HepG2 (cell line): ENCODE results near the gene CSTF1. TPM values are rescaled to one million over a fixed set of nuclear protein-coding genes. Genes with fewer than 3 reads are reported as not detected.
A peak's percentile ranks its signal among the peaks of the same experiment; 100 is the strongest.

Source experiments
- BCL3 ChIP-seq: sonication (generic); formaldehyde crosslinking; IDR thresholded peaks from 2 replicates; pipeline ENCODE4 v1.5.1; 2020; ENCODE audit warnings: mild to moderate bottlenecking, missing genetic modification reagents, moderate library complexity
- CCAR2 ChIP-seq: fragments of 200-400 bp; formaldehyde crosslinking; optimal IDR thresholded peaks from 2 replicates; pipeline ENCODE3; 2018; ENCODE audit warnings: low read depth, mild to moderate bottlenecking, low read length, moderate library complexity
- DBP ChIP-seq: sonication (generic); formaldehyde crosslinking; IDR thresholded peaks from 2 replicates; pipeline ENCODE4 v1.4.0; 2020; ENCODE audit warnings: missing genetic modification reagents; ENCODE audit errors: not compliant biosample characterization
- FOXK2 ChIP-seq: fragments of 450-650 bp; IDR thresholded peaks from 2 replicates; pipeline ENCODE4 v1.6.1; 2016
- HOXA9 ChIP-seq: sonication (generic); formaldehyde crosslinking; IDR thresholded peaks from 2 replicates; pipeline ENCODE4 v1.8.1; 2022; ENCODE audit warnings: missing genetic modification reagents, mild to moderate bottlenecking, moderate library complexity, borderline replicate concordance
- KLF13 ChIP-seq: sonication (generic); formaldehyde crosslinking; IDR thresholded peaks from 2 replicates; pipeline ENCODE4 v1.4.0; 2020; ENCODE audit warnings: mild to moderate bottlenecking, missing genetic modification reagents
- SP140L ChIP-seq: sonication (generic); formaldehyde crosslinking; IDR thresholded peaks from 2 replicates; pipeline ENCODE4 v1.4.0; 2020; ENCODE audit warnings: missing genetic modification reagents, borderline replicate concordance
- STAG1 ChIP-seq: sonication (generic); formaldehyde crosslinking; IDR thresholded peaks from 2 replicates; pipeline ENCODE4 v1.4.0; 2020; ENCODE audit warnings: missing genetic modification reagents
- ZNF17 ChIP-seq: sonication (generic); formaldehyde crosslinking; IDR thresholded peaks from 2 replicates; pipeline ENCODE4 v1.5.0; 2020; ENCODE audit warnings: mild to moderate bottlenecking, missing genetic modification reagents
- ZNF343 ChIP-seq: sonication (generic); formaldehyde crosslinking; IDR thresholded peaks from 2 replicates; pipeline ENCODE4 v1.4.0; 2020; ENCODE audit warnings: mild to moderate bottlenecking, missing genetic modification reagents
- ZNF552 ChIP-seq: sonication (generic); formaldehyde crosslinking; IDR thresholded peaks from 2 replicates; pipeline ENCODE4 v1.9.0; 2022; ENCODE audit warnings: missing genetic modification reagents, mild to moderate bottlenecking, borderline replicate concordance
- ZSCAN25 ChIP-seq: sonication (generic); formaldehyde crosslinking; IDR thresholded peaks from 2 replicates; pipeline ENCODE4 v1.8.0; 2022; ENCODE audit warnings: mild to moderate bottlenecking, missing genetic modification reagents
- polyA plus RNA-seq, 8 experiments: library from polyadenylated mRNA; depleted of rRNA in 3 of 8; stranded (reverse) in 7 of 8; unstranded in 1 of 8; fragments of >200 nt; fragmentation: Illumina TruSeq in 4 of 8; extraction: Trizol in 4 of 8; gene quantifications; 2 replicates each; pipeline versions ENCODE4 v1.2.1 to v1.2.3, GENCODE V29; 2011 to 2016; ENCODE audit warnings: low read depth in 4 of 8, missing spikeins in 1 of 8, mixed read lengths in 1 of 8; ENCODE audit not compliant: insufficient read depth in 1 of 8
- total RNA-seq, 5 experiments: library from RNA; depleted of rRNA; stranded (reverse); fragments of >200 nt; fragmentation: Illumina TruSeq; extraction: Trizol; gene quantifications; 2 replicates each; pipeline ENCODE4 v1.2.3, GENCODE V29; 2016; ENCODE audit warnings: low read depth in 1 of 5
- TF ChIP-seq, protein P1 (sequence below): sonication (generic); formaldehyde crosslinking; IDR thresholded peaks from 2 replicates; pipeline ENCODE4 v1.9.0; 2021; ENCODE audit warnings: mild to moderate bottlenecking, missing genetic modification reagents
- TF ChIP-seq, protein P2 (sequence below): sonication (generic); formaldehyde crosslinking; IDR thresholded peaks from 2 replicates; pipeline ENCODE4 v1.4.0; 2020; ENCODE audit warnings: missing genetic modification reagents
- TF ChIP-seq, protein P3 (sequence below): sonication (generic); formaldehyde crosslinking; IDR thresholded peaks from 2 replicates; pipeline ENCODE4 v1.4.0; 2020; ENCODE audit warnings: missing genetic modification reagents

Gene CSTF1
- total and polyA plus RNA-seq, 2 of the 13 experiments (the other 11 are each of a cell fraction or from before 2014, with no cell fraction given), result 70.9 to 100 TPM

DNA sequence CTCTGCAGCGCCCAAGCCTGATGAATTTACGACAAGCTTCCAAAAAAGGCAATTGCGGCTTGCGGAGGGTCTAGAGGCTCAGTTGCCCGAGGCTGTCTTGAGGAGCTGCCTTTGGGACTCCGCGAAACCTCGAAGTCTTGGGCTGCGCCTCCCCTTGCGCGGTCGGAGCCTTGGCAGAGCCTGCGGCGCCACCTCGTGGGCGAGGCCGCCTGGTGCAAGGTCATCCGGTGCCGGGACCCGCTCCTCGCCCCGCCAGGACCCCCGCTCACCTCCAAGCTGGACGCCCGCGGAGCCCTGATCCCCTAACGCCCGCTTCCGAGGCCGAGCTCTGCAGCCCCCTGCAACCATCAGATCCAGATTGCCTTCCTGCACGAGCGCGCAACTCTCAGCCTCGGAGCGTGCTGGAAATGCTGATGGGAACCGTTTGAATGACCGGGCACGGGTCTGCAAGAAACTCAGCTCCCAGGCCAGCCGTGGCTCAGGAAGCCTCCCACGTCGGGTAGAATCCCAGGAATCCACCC lies 48.5 kb upstream of the CSTF1 start (continued):
- TF ChIP-seq, protein P1, sequence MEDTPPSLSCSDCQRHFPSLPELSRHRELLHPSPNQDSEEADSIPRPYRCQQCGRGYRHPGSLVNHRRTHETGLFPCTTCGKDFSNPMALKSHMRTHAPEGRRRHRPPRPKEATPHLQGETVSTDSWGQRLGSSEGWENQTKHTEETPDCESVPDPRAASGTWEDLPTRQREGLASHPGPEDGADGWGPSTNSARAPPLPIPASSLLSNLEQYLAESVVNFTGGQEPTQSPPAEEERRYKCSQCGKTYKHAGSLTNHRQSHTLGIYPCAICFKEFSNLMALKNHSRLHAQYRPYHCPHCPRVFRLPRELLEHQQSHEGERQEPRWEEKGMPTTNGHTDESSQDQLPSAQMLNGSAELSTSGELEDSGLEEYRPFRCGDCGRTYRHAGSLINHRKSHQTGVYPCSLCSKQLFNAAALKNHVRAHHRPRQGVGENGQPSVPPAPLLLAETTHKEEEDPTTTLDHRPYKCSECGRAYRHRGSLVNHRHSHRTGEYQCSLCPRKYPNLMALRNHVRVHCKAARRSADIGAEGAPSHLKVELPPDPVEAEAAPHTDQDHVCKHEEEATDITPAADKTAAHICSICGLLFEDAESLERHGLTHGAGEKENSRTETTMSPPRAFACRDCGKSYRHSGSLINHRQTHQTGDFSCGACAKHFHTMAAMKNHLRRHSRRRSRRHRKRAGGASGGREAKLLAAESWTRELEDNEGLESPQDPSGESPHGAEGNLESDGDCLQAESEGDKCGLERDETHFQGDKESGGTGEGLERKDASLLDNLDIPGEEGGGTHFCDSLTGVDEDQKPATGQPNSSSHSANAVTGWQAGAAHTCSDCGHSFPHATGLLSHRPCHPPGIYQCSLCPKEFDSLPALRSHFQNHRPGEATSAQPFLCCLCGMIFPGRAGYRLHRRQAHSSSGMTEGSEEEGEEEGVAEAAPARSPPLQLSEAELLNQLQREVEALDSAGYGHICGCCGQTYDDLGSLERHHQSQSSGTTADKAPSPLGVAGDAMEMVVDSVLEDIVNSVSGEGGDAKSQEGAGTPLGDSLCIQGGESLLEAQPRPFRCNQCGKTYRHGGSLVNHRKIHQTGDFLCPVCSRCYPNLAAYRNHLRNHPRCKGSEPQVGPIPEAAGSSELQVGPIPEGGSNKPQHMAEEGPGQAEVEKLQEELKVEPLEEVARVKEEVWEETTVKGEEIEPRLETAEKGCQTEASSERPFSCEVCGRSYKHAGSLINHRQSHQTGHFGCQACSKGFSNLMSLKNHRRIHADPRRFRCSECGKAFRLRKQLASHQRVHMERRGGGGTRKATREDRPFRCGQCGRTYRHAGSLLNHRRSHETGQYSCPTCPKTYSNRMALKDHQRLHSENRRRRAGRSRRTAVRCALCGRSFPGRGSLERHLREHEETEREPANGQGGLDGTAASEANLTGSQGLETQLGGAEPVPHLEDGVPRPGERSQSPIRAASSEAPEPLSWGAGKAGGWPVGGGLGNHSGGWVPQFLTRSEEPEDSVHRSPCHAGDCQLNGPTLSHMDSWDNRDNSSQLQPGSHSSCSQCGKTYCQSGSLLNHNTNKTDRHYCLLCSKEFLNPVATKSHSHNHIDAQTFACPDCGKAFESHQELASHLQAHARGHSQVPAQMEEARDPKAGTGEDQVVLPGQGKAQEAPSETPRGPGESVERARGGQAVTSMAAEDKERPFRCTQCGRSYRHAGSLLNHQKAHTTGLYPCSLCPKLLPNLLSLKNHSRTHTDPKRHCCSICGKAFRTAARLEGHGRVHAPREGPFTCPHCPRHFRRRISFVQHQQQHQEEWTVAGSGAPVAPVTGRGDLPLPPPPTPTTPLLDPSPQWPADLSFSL (CRISPR knock-in tag), result no peak
- TF ChIP-seq ZSCAN25 (no peak), ZNF343 (CRISPR knock-in tag) (no peak), STAG1 (CRISPR knock-in tag) (peak; percentile 88), FOXK2 (no peak), ZNF552 (CRISPR knock-in tag) (no peak), SP140L (CRISPR knock-in tag) (no peak), KLF13 (CRISPR knock-in tag) (no peak), DBP (no peak), BCL3 (no peak), ZNF17 (CRISPR knock-in tag) (no peak), CCAR2 (no peak), HOXA9 (CRISPR knock-in tag) (no peak)
- TF ChIP-seq, protein P2, sequence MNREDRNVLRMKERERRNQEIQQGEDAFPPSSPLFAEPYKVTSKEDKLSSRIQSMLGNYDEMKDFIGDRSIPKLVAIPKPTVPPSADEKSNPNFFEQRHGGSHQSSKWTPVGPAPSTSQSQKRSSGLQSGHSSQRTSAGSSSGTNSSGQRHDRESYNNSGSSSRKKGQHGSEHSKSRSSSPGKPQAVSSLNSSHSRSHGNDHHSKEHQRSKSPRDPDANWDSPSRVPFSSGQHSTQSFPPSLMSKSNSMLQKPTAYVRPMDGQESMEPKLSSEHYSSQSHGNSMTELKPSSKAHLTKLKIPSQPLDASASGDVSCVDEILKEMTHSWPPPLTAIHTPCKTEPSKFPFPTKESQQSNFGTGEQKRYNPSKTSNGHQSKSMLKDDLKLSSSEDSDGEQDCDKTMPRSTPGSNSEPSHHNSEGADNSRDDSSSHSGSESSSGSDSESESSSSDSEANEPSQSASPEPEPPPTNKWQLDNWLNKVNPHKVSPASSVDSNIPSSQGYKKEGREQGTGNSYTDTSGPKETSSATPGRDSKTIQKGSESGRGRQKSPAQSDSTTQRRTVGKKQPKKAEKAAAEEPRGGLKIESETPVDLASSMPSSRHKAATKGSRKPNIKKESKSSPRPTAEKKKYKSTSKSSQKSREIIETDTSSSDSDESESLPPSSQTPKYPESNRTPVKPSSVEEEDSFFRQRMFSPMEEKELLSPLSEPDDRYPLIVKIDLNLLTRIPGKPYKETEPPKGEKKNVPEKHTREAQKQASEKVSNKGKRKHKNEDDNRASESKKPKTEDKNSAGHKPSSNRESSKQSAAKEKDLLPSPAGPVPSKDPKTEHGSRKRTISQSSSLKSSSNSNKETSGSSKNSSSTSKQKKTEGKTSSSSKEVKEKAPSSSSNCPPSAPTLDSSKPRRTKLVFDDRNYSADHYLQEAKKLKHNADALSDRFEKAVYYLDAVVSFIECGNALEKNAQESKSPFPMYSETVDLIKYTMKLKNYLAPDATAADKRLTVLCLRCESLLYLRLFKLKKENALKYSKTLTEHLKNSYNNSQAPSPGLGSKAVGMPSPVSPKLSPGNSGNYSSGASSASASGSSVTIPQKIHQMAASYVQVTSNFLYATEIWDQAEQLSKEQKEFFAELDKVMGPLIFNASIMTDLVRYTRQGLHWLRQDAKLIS (CRISPR knock-in tag), result no peak
- TF ChIP-seq, protein P3, sequence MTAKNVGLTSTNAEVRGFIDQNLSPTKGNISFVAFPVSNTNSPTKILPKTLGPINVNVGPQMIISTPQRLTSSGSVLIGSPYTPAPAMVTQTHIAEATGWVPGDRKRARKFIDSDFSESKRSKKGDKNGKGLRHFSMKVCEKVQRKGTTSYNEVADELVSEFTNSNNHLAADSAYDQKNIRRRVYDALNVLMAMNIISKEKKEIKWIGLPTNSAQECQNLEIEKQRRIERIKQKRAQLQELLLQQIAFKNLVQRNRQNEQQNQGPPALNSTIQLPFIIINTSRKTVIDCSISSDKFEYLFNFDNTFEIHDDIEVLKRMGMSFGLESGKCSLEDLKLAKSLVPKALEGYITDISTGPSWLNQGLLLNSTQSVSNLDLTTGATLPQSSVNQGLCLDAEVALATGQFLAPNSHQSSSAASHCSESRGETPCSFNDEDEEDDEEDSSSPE (CRISPR knock-in tag), result no peak
